Loucy (cell line): ENCODE data around the gene SLCO6A1.

Experiments used
- CTCF ChIP-seq: fragments of 200-600 bp; sonication (generic); conservative IDR thresholded peaks from 2 replicates; pipeline ENCODE4 v1.5.1; 2014; ENCODE audit warnings: mild to moderate bottlenecking, antibody characterized with exemption, low read length
- EZH2phosphoT487 ChIP-seq: fragments of 200-600 bp; IDR thresholded peaks from 2 replicates; pipeline ENCODE4 v1.6.1; 2018; ENCODE audit warnings: antibody characterized with exemption, mild to moderate bottlenecking, moderate library complexity, borderline replicate concordance

DNA sequence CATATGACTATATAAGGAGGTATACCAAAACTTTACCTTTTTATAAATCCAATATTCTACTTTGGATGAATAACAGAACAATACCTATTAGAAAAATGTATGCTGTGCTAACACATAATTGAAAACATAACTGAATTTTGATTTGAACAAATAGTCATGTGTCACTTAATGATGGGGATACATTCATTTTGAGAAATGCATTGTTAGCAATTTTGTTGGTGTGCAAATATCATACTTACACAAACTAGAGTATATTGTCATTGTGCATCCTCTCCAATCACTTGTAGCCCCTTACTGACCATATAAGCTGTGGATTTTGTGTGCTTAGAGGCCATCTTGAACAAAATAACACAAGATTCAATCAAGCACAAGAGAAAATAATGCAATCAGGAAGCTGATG lies 130.4 kb downstream of the SLCO6A1 start:
- TF ChIP-seq CTCF (no peak), EZH2phosphoT487 (no peak)
